NK-92 (cell line): ENCODE results near the gene SUCLG2.
"Not testable (repeated sequence)": the region's sequence is repeated elsewhere in the genome, so short reads cannot be mapped to it uniquely, and the experiment has no call there.

Experiments
- DNase-seq: peaks from one replicate; lab custom pipeline; 2025; ENCODE audit not compliant: unreplicated experiment; lab: John Stamatoyannopoulos, UW

The SUCLG2 gene

DNA sequence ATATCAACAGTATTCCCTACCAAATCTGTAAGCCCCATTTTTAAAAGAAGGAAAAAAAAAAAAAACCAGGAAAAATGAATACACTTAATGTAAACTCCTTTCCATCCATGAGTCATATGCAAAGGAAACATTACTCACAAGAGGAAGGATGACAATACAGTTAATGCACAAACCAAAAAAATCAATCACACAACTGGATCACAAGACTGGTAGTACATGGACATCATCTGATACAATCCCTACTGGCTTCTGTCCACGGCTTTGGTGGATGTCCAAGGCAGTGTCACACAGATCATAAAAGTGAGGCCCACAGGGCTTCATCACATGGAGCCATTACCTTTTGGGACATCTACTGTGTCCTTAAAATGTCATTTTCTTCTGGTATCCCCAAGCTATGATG is 44.0 kb downstream of the SUCLG2 start:
- no peak for DNase-seq

DNA sequence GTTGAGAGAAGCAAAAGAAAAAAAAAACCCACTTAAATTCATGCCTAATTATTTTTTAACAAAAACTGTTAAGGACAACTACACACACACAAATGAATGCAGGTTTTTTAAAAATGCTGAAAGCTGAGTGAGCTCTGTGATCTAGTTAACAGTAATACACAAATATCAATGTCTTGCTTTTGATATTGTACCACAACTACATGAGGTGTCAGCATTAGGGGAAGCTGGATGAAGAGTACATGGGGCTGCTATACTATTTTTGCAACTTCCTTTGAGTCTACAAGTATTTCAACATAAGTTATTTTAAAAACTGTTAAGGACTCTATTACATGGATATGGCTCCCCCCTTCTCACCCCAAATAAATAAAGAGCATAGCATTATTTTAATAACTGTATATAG is 44.7 kb downstream of the SUCLG2 start:
- DNase-seq, result no peak

DNA sequence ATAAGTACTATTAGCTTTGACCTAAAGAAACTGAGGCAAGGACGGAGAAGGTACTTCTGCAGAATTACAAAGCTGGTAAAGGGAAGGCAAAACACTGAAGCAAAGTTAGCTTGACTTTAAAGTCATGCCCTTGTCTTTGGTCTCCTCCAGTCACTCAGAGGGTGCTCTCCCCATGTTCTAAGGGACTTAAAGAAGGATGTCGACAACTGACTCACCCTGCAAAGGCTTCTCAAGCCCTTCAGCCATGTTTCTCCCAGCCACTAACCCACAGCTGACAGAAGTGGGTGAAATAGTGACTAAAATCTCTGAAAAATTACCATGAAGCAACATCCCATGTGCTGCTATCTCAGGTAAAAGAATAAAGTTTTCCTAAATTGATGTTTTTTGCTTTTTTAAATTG is 46.4 kb downstream of the SUCLG2 start:
- DNase-seq, result no peak

DNA sequence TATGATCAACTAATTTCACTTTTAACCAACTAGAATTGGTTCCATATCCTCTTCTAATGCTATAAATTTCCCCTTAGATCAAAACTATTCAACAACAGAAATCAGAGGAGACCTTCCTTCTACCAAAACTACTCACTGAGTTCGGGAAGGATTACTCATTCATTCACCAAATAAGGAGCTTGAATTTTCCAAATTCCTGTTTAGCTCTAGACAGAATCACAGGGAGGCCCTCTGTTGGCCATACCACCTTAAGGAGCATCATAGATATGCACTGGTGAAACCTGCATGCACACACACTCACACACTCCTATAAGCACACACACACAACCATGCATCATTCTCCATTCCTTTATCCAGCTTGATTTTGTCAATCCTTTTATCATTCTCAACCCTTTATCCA is 49.0 kb downstream of the SUCLG2 start:
- no peak for DNase-seq

DNA sequence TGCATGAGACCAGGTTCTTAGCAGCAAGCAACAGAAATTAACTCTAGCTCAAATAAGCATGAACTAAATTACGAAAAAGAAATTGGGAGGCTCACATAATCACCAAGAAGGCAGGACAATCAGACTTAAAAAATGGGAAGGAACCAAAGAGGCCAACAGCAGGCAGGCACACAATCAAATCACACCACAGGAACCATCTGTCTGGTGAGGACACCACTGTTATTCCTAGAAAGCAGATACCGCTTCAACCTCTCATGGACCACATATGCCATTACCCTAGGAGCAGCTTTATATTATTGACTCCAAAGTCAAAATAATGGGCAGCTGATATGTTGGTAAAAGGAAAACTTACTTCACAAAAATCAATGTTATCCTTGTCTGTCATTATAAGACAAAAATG is 51.6 kb downstream of the SUCLG2 start:
- no peak for DNase-seq

DNA sequence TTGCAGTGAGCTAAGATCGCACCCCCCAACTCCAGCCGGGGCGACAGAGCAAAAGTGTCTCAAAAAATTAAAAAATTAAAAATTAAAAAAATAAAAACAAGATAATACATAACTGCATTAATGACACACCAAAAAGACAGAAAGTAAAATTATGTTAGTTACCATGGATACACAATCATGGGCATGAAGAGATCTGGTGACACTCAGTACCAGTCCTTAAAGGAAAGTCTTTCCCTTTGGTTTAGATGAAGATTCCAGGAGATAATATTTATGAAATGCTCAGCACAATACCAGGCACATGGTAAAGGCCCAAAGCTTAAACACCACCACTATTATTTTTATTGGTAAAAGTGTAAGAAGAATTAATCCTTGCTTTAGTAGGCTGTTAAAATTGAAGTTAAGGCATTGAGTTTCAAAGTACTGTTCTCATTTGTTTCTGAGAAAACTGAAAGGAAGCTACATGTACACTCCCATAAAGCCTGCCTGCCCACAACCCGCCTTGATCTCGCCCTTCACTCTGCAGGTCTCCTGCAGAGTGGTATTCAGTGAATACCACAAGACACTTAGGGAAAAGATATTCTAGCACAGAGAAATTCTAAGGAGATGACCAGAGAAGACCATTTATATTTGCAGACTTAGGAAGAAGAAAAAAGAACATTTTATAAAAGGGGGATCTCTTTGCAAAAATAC is 52.3 kb downstream of the SUCLG2 start:
- DNase-seq, result no peak

DNA sequence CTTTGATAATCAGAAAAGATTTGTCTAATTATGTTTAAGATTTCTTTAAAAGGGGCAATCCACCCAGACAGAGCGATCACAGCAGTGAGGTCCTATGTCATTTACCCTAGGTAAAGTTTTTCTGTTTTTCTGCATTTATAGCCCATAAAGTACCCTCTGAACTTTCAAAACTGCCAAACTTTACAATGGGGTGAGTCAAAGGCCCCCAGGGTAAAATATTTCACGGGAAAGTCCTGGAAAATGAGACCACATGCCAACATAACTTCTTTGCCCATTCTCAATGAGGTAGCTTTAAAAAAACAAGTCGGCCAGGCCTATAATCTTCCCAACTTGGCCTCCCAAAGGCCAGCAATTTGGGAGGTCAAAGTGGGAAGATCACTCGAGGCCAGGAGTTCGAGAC is 53.0 kb downstream of the SUCLG2 start:
- no peak for DNase-seq

DNA sequence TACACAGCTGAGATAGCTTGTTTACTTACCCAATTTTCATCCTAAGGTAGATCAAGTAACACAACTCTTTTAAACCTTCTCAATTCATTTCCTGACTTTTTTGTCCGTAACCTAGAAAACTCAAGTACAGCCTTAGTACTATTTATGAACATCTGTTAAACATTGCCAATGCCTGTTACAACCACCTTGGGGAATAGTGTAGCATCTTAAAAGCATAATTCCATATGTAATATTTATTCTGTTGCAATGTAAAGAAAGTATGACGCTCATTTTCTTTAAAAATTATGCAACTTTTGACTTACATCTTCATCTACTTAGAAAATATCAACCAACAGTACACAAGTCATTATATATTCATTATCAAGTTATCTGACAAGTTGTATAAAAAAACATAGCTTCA is 54.6 kb downstream of the SUCLG2 start:
- no peak for DNase-seq

DNA sequence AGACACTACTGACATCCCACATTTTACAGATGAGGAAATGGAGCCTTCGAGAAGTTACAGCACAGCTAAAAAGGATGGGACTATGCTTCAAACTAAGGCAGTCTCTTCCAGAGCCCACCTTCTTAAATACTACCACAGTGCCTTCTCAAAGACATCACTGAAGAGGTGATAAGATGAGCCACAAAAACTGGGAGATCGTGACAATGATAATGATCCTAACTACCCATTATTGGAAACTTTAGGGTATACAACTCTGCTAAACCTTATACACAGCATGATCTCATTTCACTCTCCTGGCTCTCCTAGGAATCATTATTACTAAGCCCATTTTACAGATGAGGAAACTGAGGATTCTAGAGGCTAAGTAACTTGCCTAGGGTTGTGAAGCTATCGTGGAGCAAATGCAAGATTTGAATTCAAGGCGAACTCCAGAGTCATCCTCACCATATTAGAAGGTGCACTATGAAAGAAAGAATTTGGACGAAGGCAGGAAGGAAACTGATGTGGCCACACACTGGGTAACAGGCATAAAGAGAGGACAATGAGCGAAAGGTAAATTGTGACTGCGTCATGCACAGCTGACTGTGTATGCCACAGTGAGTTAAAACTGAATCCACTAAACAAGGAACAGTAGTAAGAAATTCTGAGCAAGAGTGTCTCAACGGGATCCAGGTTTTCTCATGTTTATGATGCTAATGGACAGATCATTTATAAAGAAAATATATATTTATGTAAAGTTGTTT is 55.4 kb downstream of the SUCLG2 start:
- DNase-seq, result no peak

DNA sequence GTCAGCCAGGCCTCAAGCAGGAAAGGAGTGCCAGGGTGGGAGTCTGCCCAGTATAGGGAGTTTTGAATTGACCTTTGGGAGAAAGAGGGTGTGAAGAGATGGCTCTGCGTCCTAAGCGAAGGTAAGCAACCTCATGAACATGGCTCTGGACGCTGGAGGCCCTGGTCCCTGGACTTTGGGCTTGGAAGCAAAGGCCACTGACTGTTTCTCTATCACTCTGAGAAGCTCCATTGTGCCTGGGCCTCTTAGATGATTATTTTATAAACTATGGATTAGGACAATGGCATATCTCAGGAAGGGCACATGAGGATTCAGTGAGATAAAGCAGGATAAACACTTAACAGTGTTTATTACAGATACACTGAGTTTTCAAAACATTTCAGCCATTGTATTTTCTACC is 59.0 kb downstream of the SUCLG2 start:
- no peak for DNase-seq

DNA sequence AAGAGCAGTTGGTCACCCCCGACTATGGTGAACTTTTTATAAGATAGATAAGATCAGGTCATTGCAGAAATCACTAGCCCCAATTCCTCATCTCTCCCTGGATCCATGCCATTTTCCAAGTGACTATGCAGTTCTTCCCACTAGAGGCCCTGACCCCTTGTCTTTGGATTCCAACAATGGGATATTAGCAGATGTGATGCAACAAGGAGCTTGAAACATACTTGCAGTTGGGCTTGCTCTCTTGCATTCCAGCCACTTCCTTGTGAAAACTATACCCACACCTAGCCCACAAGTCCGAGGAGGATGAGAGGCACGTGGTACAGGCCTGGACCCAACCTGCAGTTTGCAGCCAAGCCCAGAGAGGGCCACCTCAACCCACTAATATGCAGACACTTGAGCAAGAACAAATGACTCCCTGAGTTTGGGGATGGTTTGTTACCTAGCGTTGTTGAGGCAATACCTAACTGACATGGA is 60.6 kb downstream of the SUCLG2 start:
- no peak for DNase-seq

DNA sequence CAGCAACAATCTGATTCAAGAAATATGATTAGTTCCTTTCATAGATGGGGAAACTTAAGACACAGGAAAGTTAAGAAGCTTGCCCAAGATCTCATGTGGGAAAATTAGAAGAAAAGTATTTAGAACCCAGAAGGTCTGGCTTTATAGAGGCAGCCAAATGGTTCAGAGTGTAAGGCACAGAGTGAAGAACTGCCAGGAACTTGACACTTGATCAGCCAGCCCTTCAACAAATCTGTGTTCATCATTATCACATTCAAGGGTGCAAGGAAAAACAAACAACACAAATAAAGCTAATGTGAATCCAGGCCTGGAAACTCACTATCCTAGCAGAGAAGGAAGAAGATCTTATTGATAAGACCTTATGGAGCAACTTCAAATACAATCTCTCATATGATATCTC is 62.4 kb downstream of the SUCLG2 start:
- DNase-seq, result no peak

DNA sequence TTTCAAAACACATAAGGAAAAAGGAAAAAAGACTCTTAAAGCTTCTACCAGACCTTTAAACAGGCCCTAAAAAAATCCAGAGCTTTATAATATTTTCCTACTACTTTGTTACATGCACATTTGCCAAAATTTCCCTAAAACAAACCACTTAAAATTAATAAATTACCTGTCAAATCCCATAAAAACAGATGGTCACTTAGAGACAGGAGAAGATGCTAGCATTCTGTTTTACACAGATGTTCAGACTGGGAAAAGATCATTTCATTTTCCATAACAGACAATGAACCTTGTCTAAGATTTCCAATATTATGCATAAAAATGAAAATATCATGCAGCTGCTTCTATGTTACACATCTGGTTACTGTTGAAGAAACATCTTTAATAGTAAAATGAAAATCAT is 66.6 kb downstream of the SUCLG2 start:
- no peak for DNase-seq

DNA sequence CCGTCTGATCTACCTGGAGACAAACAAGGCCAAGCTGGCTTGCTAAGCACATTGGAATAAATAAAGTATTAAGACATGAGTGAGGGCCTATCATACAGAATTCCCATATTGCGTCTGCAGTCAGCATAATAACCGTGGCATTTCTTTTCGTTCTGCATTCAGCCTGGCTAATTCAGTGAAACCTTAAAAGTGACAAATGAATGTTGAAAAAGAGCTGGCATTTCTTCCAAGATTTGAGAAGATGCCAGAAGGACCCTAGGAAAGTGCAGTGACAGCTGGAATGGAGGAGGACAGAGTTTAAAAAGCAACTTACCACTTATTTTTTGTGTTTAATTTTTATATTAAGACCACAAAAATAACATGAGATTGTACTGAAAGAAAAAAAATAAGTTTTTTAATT is 67.1 kb downstream of the SUCLG2 start:
- DNase-seq, result no peak

DNA sequence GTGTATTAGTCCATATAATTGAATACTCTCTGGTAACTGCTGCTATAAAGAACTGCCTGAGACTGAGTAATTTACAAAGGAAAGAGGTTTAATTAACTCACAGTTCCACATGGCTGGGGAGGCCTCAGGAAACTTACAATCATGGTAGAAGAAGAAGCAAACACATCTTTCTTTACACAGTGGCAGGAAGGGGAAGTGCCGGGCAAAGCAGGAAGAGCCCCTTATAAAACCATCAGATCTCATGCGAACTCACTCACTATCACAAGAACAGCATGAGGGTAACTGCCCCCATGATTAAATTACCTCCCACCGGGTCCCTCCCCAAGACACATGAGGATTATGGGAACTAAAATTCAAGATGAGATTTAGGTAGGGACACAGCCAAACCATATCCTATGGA is 69.8 kb downstream of the SUCLG2 start:
- DNase-seq, result not testable (repeated sequence)

DNA sequence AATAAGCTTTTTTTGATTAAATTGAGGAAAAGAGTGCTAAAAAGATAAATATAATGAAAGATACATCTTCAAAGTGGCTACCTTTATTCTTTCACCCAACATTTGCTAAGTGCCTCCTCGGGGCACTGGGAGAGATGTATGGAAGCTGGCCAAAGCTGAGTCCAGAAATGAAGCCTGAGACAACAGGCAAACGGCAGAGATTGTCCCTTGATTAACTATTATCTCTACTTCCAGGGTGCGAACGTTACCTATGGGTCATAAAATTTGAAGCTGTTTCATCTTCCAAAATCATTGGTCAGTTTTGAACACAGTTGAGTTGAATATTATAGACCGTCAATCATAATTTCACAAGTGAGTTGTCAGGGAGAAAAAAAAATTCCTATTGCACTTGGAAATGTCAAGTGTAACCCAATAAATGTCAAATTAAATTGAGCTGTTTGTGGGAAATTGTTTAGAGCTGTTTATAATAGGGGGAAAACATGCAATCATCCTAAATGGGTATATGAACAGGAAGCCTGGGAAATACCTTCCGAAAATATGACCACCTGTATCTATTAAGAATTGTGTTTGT is 73.9 kb downstream of the SUCLG2 start:
- no peak for DNase-seq

DNA sequence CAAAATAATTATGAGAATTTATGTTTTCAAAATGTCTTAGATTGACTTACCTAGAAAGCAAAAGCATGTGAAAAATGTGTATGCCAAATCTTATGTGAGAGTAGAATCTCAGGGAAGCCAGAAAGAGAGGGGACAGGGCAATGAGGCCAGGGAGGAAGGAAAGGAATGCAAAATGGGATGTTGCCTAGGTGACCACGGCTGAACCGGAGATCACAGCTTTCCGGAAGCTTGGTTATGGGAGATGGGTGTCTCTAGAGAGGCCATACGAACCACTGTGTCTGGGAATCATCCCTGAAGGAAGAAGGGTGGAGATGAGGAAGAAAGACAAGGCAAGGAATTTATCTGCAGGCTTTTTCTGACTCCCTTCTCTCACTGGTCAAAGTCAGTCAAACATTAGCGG is 76.0 kb downstream of the SUCLG2 start:
- DNase-seq, result no peak

DNA sequence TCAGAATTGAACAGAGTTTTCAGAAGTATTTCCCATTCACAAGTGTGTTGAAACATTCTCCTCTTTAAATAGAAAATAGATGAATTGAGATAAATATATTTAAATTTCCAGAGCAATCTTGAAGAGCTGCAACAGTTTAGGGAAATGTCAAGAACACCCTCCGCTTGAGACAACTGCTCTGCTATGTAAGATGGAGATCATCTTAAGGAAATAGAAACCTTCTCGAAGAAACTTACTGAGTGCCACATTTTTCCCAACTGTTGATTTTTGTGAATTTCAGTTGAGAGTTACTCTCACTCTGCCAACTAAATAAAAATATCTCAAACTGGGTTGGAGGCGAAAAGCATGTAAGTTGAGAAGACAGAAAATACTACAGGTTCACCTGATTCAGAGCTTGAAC is 78.0 kb downstream of the SUCLG2 start:
- no peak for DNase-seq

DNA sequence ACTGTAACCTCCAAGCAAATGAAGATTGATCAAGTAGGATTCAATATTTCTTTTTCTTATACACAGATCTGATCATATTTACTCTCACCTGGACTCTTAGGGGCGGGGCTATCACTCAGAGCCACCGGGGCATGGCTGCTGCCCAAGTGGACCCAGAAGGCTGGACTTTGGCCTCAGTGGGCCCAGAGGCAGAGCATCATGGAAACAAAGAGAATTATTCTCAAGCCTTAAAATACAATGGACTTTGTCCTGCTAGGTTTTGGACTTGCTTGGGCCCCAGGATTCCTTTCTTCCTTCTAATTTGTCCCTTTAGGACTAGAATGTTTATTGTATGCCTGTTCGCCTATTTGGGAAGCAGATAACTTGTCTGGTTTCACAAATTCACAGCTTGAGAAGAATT is 85.1 kb downstream of the SUCLG2 start:
- no peak for DNase-seq

DNA sequence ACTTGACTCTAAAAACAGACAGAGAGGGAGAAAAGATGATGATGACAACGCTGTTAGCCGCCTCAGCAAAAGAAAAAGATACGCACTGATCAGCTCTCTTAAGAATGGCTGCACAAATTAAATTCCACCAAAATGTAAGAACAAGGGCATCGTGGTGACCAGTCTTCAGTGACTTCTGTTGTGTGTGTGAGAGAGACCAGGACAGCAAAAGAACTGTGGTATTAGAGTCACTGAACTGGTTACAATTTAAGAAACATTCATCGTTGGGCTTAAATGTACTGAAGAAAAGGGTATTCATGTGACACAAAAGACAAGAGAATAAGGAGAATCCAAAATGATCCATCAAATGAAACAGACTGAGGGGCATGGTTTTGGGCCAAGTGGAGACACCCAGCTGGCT is 86.5 kb downstream of the SUCLG2 start:
- DNase-seq, result no peak

DNA sequence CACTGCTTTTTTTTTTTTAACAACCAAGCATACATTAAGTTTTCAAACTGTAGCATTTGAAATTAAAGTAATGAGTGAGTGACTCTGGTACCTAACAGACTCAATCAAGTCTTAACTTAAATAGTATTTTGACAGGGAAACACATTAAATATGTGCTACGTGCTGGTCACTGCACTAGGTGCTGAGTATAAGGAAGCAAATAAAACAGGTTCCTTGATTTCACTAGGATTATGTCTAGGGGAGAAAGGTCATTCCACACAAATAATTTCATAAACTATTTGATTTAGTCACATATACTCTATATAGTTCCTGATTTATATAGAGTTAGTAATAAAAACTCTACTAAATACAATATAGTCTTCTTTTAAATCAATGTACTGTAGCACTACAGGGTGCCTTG is 89.4 kb downstream of the SUCLG2 start:
- DNase-seq, result no peak

DNA sequence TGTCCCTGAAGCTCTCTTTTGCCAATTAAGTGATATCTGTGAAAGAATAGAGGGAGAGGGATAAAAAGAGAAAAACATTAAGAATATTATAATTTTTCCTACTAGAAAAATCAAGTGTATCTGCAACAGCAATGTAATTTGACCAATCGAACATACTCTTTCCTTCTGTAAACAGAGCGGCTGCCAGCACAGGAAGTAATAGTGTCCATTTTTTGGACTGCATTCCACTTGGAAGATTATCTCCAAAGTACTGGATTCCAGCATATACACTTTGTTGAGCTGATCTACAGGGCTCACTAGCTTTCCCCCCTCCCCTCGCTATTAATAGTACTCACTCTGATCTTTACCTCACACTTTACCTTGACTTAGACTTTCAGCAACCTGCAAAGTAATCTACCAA is 90.4 kb downstream of the SUCLG2 start:
- no peak for DNase-seq
